B cell (primary cell): ENCODE measurements around the gene SPATA25. TPM values are rescaled to one million over a fixed set of nuclear protein-coding genes. Genes with fewer than 3 reads are reported as not detected.
A peak's percentile ranks its signal among the peaks of the same experiment; 100 is the strongest.

Experiments
- ATAC-seq: fragments of 200-7000 bp; cut with Tn5 transposase; one replicate; pipeline ENCODE4 v1.10.0; 2021; ENCODE audit warnings: low read depth, mild to moderate bottlenecking, moderate number of reproducible peaks, moderate library complexity
- CTCF ChIA-PET: fragments of 350-600 bp; sonication (Branson Sonifier 250); formaldehyde crosslinking; loops from one replicate; lab custom pipeline; 2021; ENCODE audit warnings: antibody characterized with exemption, inconsistent platforms; lab: Charles Lee
- POLR2A ChIA-PET: fragments of 350-600 bp; sonication (Branson Sonifier 250); formaldehyde crosslinking; loops from one replicate; lab custom pipeline; 2021; ENCODE audit warnings: antibody characterized with exemption; lab: Charles Lee
- DNase-seq: peaks from one replicate; pipeline ENCODE4 v3.0.0; 2013
- H2AFZ ChIP-seq: 2 replicates; pipeline ENCODE4 v1.6.1; 2012; ENCODE audit warnings: mild to moderate bottlenecking, low read depth, low read length; ENCODE audit not compliant: insufficient read depth, poor library complexity, severe bottlenecking
- H3K27ac ChIP-seq, 2 donors: 1 replicate in 1 of 2; 2 replicates in 1 of 2; pipeline ENCODE4 v1.5.1; 2012 to 2013; ENCODE audit warnings: low read length in 2 of 2, mild to moderate bottlenecking in 2 of 2, moderate library complexity in 1 of 2
- H3K27me3 ChIP-seq, 4 experiments: fragments of 200-600 bp in 1 of 4; sonication (generic) in 1 of 4; replicated peaks in 1 of 4; 1 replicate in 2 of 4; 2 replicates in 2 of 4; pipeline versions ENCODE4 v1.6.1 to v1.7.0; 2013 to 2016; ENCODE audit warnings: low read length in 3 of 4, mild to moderate bottlenecking in 2 of 4, mixed read lengths in 1 of 4, moderate library complexity in 1 of 4; ENCODE audit not compliant: insufficient read depth in 4 of 4, control insufficient read depth in 3 of 4; ENCODE audit errors: control extremely low read depth in 1 of 4
- H3K36me3 ChIP-seq, 2 experiments: replicated peaks in 1 of 2; 1 replicate in 1 of 2; 2 replicates in 1 of 2; pipeline versions ENCODE4 v1.6.1 to v1.7.1; 2013; ENCODE audit warnings: low read length in 1 of 2; ENCODE audit not compliant: insufficient read depth in 2 of 2, control insufficient read depth in 1 of 2; ENCODE audit errors: control extremely low read depth in 1 of 2, extremely low read depth in 1 of 2
- H3K4me1 ChIP-seq, 2 donors: fragments of 200-600 bp in 1 of 2; sonication (generic) in 1 of 2; 1 replicate in 1 of 2; 2 replicates in 1 of 2; pipeline versions ENCODE4 v1.5.1 to v1.6.1; 2013 to 2017; ENCODE audit warnings: low read length in 2 of 2; ENCODE audit not compliant: control insufficient read depth in 2 of 2, insufficient read depth in 2 of 2
- H3K4me2 ChIP-seq: replicated peaks from 2 replicates; pipeline ENCODE3; 2012; ENCODE audit warnings: mild to moderate bottlenecking, low read depth, low read length; ENCODE audit not compliant: poor library complexity, severe bottlenecking
- H3K4me3 ChIP-seq, 5 experiments: fragments of 200-600 bp in 1 of 5; sonication (generic) in 1 of 5; 1 replicate in 3 of 5; 2 replicates in 2 of 5; pipeline versions ENCODE4 v1.5.1 to v1.7.0; 2011 to 2016; ENCODE audit warnings: low read length in 4 of 5, mild to moderate bottlenecking in 4 of 5, low read depth in 2 of 5, control low read depth in 1 of 5, moderate library complexity in 1 of 5; ENCODE audit not compliant: insufficient read depth in 1 of 5; ENCODE audit errors: control extremely low read depth in 1 of 5, extremely low read depth in 1 of 5
- H3K79me2 ChIP-seq: fragments of 200-600 bp; sonication (generic); one replicate; pipeline ENCODE4 v1.6.0; 2016; ENCODE audit warnings: low read length; ENCODE audit not compliant: control insufficient read depth, insufficient read depth
- H3K9ac ChIP-seq: fragments of 200-600 bp; sonication (generic); 2 replicates; pipeline ENCODE4 v1.6.1; 2017; ENCODE audit warnings: mild to moderate bottlenecking, low read length, moderate library complexity
- H3K9me3 ChIP-seq, 3 donors: one replicate each; pipeline versions ENCODE4 v1.6.1 to v1.7.1; 2013; ENCODE audit warnings: low read length in 2 of 3; ENCODE audit not compliant: control insufficient read depth in 2 of 3, insufficient read depth in 1 of 3; ENCODE audit errors: control extremely low read depth in 1 of 3
- H4K20me1 ChIP-seq: 2 replicates; pipeline ENCODE4 v1.6.0; 2012; ENCODE audit warnings: mild to moderate bottlenecking, low read length; ENCODE audit not compliant: insufficient read depth, control insufficient read depth, poor library complexity, severe bottlenecking
- H3K27ac Mint-ChIP-seq: one replicate; pipeline ENCODE4 v1.8.0; 2021; ENCODE audit warnings: mixed read lengths
- H3K27me3 Mint-ChIP-seq: one replicate; pipeline ENCODE4 v1.8.0; 2021; ENCODE audit warnings: mixed read lengths
- H3K4me1 Mint-ChIP-seq: one replicate; pipeline ENCODE4 v1.8.0; 2021; ENCODE audit warnings: mixed read lengths
- H3K4me3 Mint-ChIP-seq: one replicate; pipeline ENCODE4 v1.8.0; 2021; ENCODE audit warnings: mixed read lengths
- H3K9me3 Mint-ChIP-seq: one replicate; pipeline ENCODE4 v1.8.0; 2022; ENCODE audit warnings: mixed read lengths; ENCODE audit not compliant: insufficient read depth
- CTCF ChIP-seq: fragments of 200-600 bp; IDR thresholded peaks from one replicate; pipeline ENCODE4 v1.8.0; 2022; ENCODE audit warnings: antibody characterized with exemption, mild to moderate bottlenecking
- EZH2 ChIP-seq: IDR thresholded peaks from 2 replicates; pipeline ENCODE4 v1.6.1; 2012; ENCODE audit warnings: borderline replicate concordance, low read depth, mild to moderate bottlenecking, moderate library complexity, low read length; ENCODE audit not compliant: insufficient read depth, poor library complexity, severe bottlenecking
- WGBS: methylation state at CpG from one replicate; pipeline ENCODE4 v1.1.5; 2013; ENCODE audit warnings: missing lambda C conversion rate; ENCODE audit not compliant: insufficient coverage; 5-methylcytosine and 5-hydroxymethylcytosine counted together
- intact Hi-C: fragments of 100-400 bp; cut with micrococcal nuclease; formaldehyde crosslinking; loops from one replicate; pipeline ENCODE4 v1.10.0; 2022
- polyA plus RNA-seq: library from polyadenylated mRNA; depleted of rRNA; stranded (reverse); fragments of >200 nt; gene quantifications from 2 replicates; pipeline ENCODE4 v1.2.3, GENCODE V29; 2012
- total RNA-seq, 2 donors: library from RNA; stranded (reverse); fragments of 120-200 nt in 1 of 2; gene quantifications; 1 replicate in 1 of 2; 2 replicates in 1 of 2; pipeline versions ENCODE4 v1.2.3 to v1.2.4, GENCODE V29; 2013 to 2022

The SPATA25 gene
- total and polyA plus RNA-seq, 2 donors (not counting 1 experiment from before 2014, with no cell fraction given), result 2.5 to 2.9 TPM

- H3K4me3 ChIP-seq, result peak overlapping the region in 1 of 5 experiments; percentile 20
- H3K4me2 ChIP-seq, result peak overlapping the region; percentile 60
- CTCF ChIA-PET, result interaction anchor here (0.9 to 1.7 kb wide), 6 partner anchors 9 to 129 kb away, joined by 3 to 5 read pairs (median 4); partner anchors contain the start of gene ZSWIM1
- peak overlapping the region; percentile 79 for H3K27ac Mint-ChIP-seq
- no peaks in the 10 kb centered on the region for H3K79me2 ChIP-seq
- H3K9ac ChIP-seq, result no peak overlapping the region
- H3K27me3 Mint-ChIP-seq, result no peaks in the 10 kb centered on the region
- no peaks in the 10 kb centered on the region for H3K9me3 ChIP-seq
- peaks cover 18% of the 10 kb centered on the region for H3K4me1 Mint-ChIP-seq
- peaks cover 14 to 21% of the 10 kb centered on the region in 2 donors for H3K4me1 ChIP-seq
- TF ChIP-seq EZH2, result no peak
- no peak for TF ChIP-seq CTCF
- no peaks in the 10 kb centered on the region for H3K27me3 ChIP-seq
- intact Hi-C loops, result no loop called here
- H2AFZ ChIP-seq, result peak overlapping the region; percentile 48
- DNase-seq, result no peak
- 98% methylated on average over 7 of the region's 10 CpGs for WGBS
- no peaks in the 10 kb centered on the region for H4K20me1 ChIP-seq
- H3K36me3 ChIP-seq, result peaks cover 13 to 46% of the 10 kb centered on the region in 2 experiments
- no peak for ATAC-seq
- peak overlapping the region; percentile 21 to 79 for H3K27ac ChIP-seq
- H3K4me3 Mint-ChIP-seq, result peak overlapping the region; percentile 33
- POLR2A ChIA-PET, result interaction anchor here (1.1 to 1.6 kb wide), 3 partner anchors 8 to 93 kb away, joined by 3 to 5 read pairs (median 4); partner anchors contain the start of genes ACOT8, SNX21 and ZSWIM3
- no peaks in the 10 kb centered on the region for H3K9me3 Mint-ChIP-seq
Observed at GRCh38 chr20:45841407-45842129, 45.9 kb downstream of the SPATA25 start.

GRCh38 chr20:45840700-45841198, 46.7 kb downstream of the SPATA25 start:
- Mint-ChIP-seq H3K27me3 (no peaks in the 10 kb centered on the region), H3K4me1 (peaks cover 18% of the 10 kb centered on the region), H3K4me3 (no peak overlapping the region), H3K9me3 (no peaks in the 10 kb centered on the region), H3K27ac (no peak overlapping the region)
- ATAC-seq (no peak), DNase-seq (no peak)
- H4K20me1 ChIP-seq, result no peaks in the 10 kb centered on the region
- no peak overlapping the region for H3K4me2 ChIP-seq
- no peak overlapping the region for H3K9ac ChIP-seq
- no peak overlapping the region for H2AFZ ChIP-seq
- H3K36me3 ChIP-seq, result peaks cover 11 to 37% of the 10 kb centered on the region in 2 experiments
- no peak overlapping the region for H3K27ac ChIP-seq
- no peaks in the 10 kb centered on the region for H3K79me2 ChIP-seq
- H3K4me1 ChIP-seq, result peaks cover 14 to 21% of the 10 kb centered on the region in 2 donors
- intact Hi-C loops, result no loop called here
- no peak overlapping the region for H3K4me3 ChIP-seq
- no peak for TF ChIP-seq CTCF
- TF ChIP-seq EZH2, result no peak
- 95% methylated on average over 25 of the region's 25 CpGs for WGBS
- POLR2A ChIA-PET, result no interaction called here
- H3K27me3 ChIP-seq, result no peaks in the 10 kb centered on the region
- CTCF ChIA-PET, result interaction anchor here (1.4 kb wide), 1 partner anchor 129 kb away, joined by 5 read pairs; no protein-coding TSS in a partner anchor
- H3K9me3 ChIP-seq, result no peaks in the 10 kb centered on the region
